SU-DHL-6 (cell line): Measurements from ENCODE around the gene DBF4B.
A peak's percentile ranks its signal among the peaks of the same experiment; 100 is the strongest.

ENCODE experiments used
- H2AFZ ChIP-seq: fragments of 200-600 bp; sonication (generic); 2 replicates; pipeline ENCODE4 v1.6.1; 2014; ENCODE audit warnings: low read depth, mild to moderate bottlenecking, moderate library complexity, mixed read lengths, antibody characterized with exemption, low read length; ENCODE audit not compliant: severe bottlenecking
- H3F3A ChIP-seq: fragments of 200-600 bp; shearing (Covaris generic); 2 replicates; pipeline ENCODE4 v1.6.0; 2016; ENCODE audit warnings: antibody characterized with exemption, mild to moderate bottlenecking; ENCODE audit not compliant: insufficient read depth
- H3K27ac ChIP-seq: fragments of 200-600 bp; sonication (generic); 2 replicates; pipeline ENCODE4 v1.5.1; 2016; ENCODE audit warnings: low read depth, mild to moderate bottlenecking, low read length, moderate library complexity, mixed read lengths
- H3K27me3 ChIP-seq: fragments of 200-600 bp; sonication (generic), shearing (Covaris generic); 2 replicates; pipeline ENCODE4 v1.6.0; 2014; ENCODE audit warnings: mild to moderate bottlenecking, low read length
- H3K36me3 ChIP-seq: fragments of 200-600 bp; sonication (generic); 2 replicates; pipeline ENCODE4 v1.6.1; 2014; ENCODE audit warnings: mild to moderate bottlenecking, low read length, mixed read lengths
- H3K4me2 ChIP-seq: fragments of 300-600, 200-600 bp; shearing (Covaris generic), sonication (generic); 2 replicates; pipeline ENCODE4 v1.6.0; 2014; ENCODE audit warnings: low read length, low read depth, mild to moderate bottlenecking; ENCODE audit not compliant: poor library complexity, severe bottlenecking
- H3K4me3 ChIP-seq: fragments of 200-600 bp; sonication (generic); 2 replicates; pipeline ENCODE4 v1.5.1; 2014; ENCODE audit warnings: antibody characterized with exemption, low read length, mild to moderate bottlenecking, mixed read lengths; ENCODE audit not compliant: insufficient read depth, poor library complexity, severe bottlenecking
- H3K79me2 ChIP-seq: fragments of 200-600 bp; sonication (generic); 2 replicates; pipeline ENCODE4 v1.6.1; 2014; ENCODE audit warnings: mild to moderate bottlenecking, low read length, moderate library complexity; ENCODE audit not compliant: insufficient read depth
- H3K9ac ChIP-seq: fragments of 200-600 bp; sonication (generic); 2 replicates; pipeline ENCODE4 v1.7.0; 2014; ENCODE audit warnings: mild to moderate bottlenecking, low read length
- H3K9me2 ChIP-seq: fragments of 200-600 bp; sonication (generic); replicated peaks from 2 replicates; pipeline ENCODE4 v1.6.1; 2014; ENCODE audit warnings: low read length; ENCODE audit not compliant: insufficient read depth
- H3K9me3 ChIP-seq: fragments of 200-600 bp; sonication (generic); 2 replicates; pipeline ENCODE4 v1.6.1; 2014; ENCODE audit warnings: low read length, mixed read lengths; ENCODE audit not compliant: insufficient read depth
- H4K20me1 ChIP-seq: fragments of 200-600 bp; sonication (generic); 2 replicates; pipeline ENCODE4 v1.6.1; 2014; ENCODE audit warnings: low read depth, mild to moderate bottlenecking, antibody characterized with exemption, low read length, moderate library complexity, mixed read lengths
- EZH2phosphoT487 ChIP-seq: fragments of 200-600 bp; sonication (generic), shearing (Covaris generic); conservative IDR thresholded peaks from 2 replicates; pipeline ENCODE4 v1.6.1; 2018; ENCODE audit warnings: mild to moderate bottlenecking, antibody characterized with exemption, low read length, moderate library complexity, mixed read lengths
- TF ChIP-seq, protein P1 (sequence below): fragments of 200-600 bp; sonication (generic); IDR thresholded peaks from one replicate; pipeline ENCODE4 v1.5.1; 2017; ENCODE audit warnings: antibody characterized with exemption, mild to moderate bottlenecking, low read length, moderate library complexity; ENCODE audit not compliant: insufficient read depth, poor library complexity, severe bottlenecking

DBF4B gene

GRCh38 chr17:44757045-44757917 lies 48.8 kb downstream of the DBF4B start:
- Histone ChIP-seq H4K20me1 (no peaks in the 10 kb centered on the region), H3K4me2 (no peak overlapping the region), H3K36me3 (no peaks in the 10 kb centered on the region), H3K4me3 (no peak overlapping the region), H3K9me2 (no peaks in the 10 kb centered on the region), H3K27ac (no peak overlapping the region), H3K9ac (no peak overlapping the region), H3K79me2 (no peaks in the 10 kb centered on the region), H3K9me3 (no peaks in the 10 kb centered on the region), H3F3A (no peaks in the 10 kb centered on the region), H3K27me3 (no peaks in the 10 kb centered on the region), H2AFZ (no peak overlapping the region)
- TF ChIP-seq, protein P1, sequence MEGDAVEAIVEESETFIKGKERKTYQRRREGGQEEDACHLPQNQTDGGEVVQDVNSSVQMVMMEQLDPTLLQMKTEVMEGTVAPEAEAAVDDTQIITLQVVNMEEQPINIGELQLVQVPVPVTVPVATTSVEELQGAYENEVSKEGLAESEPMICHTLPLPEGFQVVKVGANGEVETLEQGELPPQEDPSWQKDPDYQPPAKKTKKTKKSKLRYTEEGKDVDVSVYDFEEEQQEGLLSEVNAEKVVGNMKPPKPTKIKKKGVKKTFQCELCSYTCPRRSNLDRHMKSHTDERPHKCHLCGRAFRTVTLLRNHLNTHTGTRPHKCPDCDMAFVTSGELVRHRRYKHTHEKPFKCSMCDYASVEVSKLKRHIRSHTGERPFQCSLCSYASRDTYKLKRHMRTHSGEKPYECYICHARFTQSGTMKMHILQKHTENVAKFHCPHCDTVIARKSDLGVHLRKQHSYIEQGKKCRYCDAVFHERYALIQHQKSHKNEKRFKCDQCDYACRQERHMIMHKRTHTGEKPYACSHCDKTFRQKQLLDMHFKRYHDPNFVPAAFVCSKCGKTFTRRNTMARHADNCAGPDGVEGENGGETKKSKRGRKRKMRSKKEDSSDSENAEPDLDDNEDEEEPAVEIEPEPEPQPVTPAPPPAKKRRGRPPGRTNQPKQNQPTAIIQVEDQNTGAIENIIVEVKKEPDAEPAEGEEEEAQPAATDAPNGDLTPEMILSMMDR = no peak
- TF ChIP-seq EZH2phosphoT487 = no peak

GRCh38 chr17:44757918-44758413 lies 49.5 kb downstream of the DBF4B start:
- Histone ChIP-seq H2AFZ (no peak overlapping the region), H3K9me2 (no peaks in the 10 kb centered on the region), H3K9me3 (no peaks in the 10 kb centered on the region), H3K27me3 (no peaks in the 10 kb centered on the region), H3K27ac (no peak overlapping the region), H3K4me2 (no peak overlapping the region), H3K4me3 (no peak overlapping the region), H3F3A (no peaks in the 10 kb centered on the region), H4K20me1 (no peaks in the 10 kb centered on the region), H3K36me3 (no peaks in the 10 kb centered on the region), H3K9ac (no peak overlapping the region), H3K79me2 (no peaks in the 10 kb centered on the region)
- no peak for TF ChIP-seq EZH2phosphoT487
- TF ChIP-seq, protein P1 = no peak

- H4K20me1 ChIP-seq = no peaks in the 10 kb centered on the region
- TF ChIP-seq EZH2phosphoT487 = no peak
- TF ChIP-seq, protein P1 = no peak
- no peaks in the 10 kb centered on the region for H3K9me3 ChIP-seq
- no peak within 1 kb of the TSS for H3K4me3 ChIP-seq
- H3K9me2 ChIP-seq = no peaks in the 10 kb centered on the region
- H3K27ac ChIP-seq = no peak within 1 kb of the TSS
- H3K36me3 ChIP-seq = no peaks in the 10 kb centered on the region
- peak within 1 kb of the TSS; percentile 20; the same call in 1 of the 2 replicates for H3K9ac ChIP-seq
- H3F3A ChIP-seq = no peaks in the 10 kb centered on the region
- no peaks in the 10 kb centered on the region for H3K79me2 ChIP-seq
- H3K27me3 ChIP-seq = no peaks in the 10 kb centered on the region
- H2AFZ ChIP-seq = no peak within 1 kb of the TSS
- H3K4me2 ChIP-seq = peak within 1 kb of the TSS; percentile 40
These were observed 50.1 kb downstream of the DBF4B start, which contains the start of gene ADAM11 for GRCh38 chr17:44758414-44759085. TSS of gene ADAM11 (plus strand) at chr17:44758988. CDS start at chr17:44759200, 212 bp downstream.
